Bone marrow (tissue), 2 donors: ENCODE data around the gene PLSCR4.

ENCODE experiments used
- DNase-seq, 2 donors: peaks; one replicate each; lab custom pipeline; 2025; lab: John Stamatoyannopoulos, UW

Gene PLSCR4

GRCh38 chr3:146160964-146161662, 89.8 kb downstream of the PLSCR4 start, which contains the start of gene PLOD2:
Gene PLOD2, minus strand, starts transcription at chr3:146161184. Its CDS starts 195 bp downstream, at chr3:146160989.
- no peak for DNase-seq

GRCh38 chr3:146160321-146160963, 90.5 kb downstream of the PLSCR4 start:
- DNase-seq = no peak

- no peak for DNase-seq
Observed at GRCh38 chr3:146159616-146160320, 91.1 kb downstream of the PLSCR4 start.

- DNase-seq = no peak
Observed at GRCh38 chr3:146159037-146159436, 91.9 kb downstream of the PLSCR4 start.

- no peak for DNase-seq
Observed at GRCh38 chr3:146157325-146158060, 93.4 kb downstream of the PLSCR4 start.

- no peak for DNase-seq
Observed at GRCh38 chr3:146156666-146157314, 94.1 kb downstream of the PLSCR4 start.

GRCh38 chr3:146156095-146156494, 94.8 kb downstream of the PLSCR4 start:
- DNase-seq = no peak

- DNase-seq = no peak
Observed at GRCh38 chr3:146154995-146155394, 95.9 kb downstream of the PLSCR4 start.

GRCh38 chr3:146154316-146154715, 96.6 kb downstream of the PLSCR4 start:
- DNase-seq = no peak

- no peak for DNase-seq
Observed at GRCh38 chr3:146153429-146153828, 97.5 kb downstream of the PLSCR4 start.

- no peak for DNase-seq
Observed at GRCh38 chr3:146152834-146153233, 98.1 kb downstream of the PLSCR4 start.

GRCh38 chr3:146148468-146148931, 102.4 kb downstream of the PLSCR4 start:
- no peak for DNase-seq

- no peak for DNase-seq
Observed at GRCh38 chr3:146145642-146146041, 105.3 kb downstream of the PLSCR4 start.

- no peak for DNase-seq
Observed at GRCh38 chr3:146142757-146143156, 108.1 kb downstream of the PLSCR4 start.
